Erythroblast (primary cell): ENCODE data around the gene MGAT2.

Source experiments
- DNase-seq, 2 experiments: peaks; one replicate each; lab custom pipeline; 2025; lab: John Stamatoyannopoulos, UW
- GATA1 ChIP-seq: IDR thresholded peaks from 2 replicates; pipeline ENCODE4 v1.6.1; 2011; ENCODE audit warnings: low read depth, mild to moderate bottlenecking, control low read depth, low read length, moderate library complexity
- POLR2A ChIP-seq: IDR thresholded peaks from 2 replicates; pipeline ENCODE4 v1.6.1; 2011; ENCODE audit warnings: mild to moderate bottlenecking, low read length

MGAT2 gene

DNA sequence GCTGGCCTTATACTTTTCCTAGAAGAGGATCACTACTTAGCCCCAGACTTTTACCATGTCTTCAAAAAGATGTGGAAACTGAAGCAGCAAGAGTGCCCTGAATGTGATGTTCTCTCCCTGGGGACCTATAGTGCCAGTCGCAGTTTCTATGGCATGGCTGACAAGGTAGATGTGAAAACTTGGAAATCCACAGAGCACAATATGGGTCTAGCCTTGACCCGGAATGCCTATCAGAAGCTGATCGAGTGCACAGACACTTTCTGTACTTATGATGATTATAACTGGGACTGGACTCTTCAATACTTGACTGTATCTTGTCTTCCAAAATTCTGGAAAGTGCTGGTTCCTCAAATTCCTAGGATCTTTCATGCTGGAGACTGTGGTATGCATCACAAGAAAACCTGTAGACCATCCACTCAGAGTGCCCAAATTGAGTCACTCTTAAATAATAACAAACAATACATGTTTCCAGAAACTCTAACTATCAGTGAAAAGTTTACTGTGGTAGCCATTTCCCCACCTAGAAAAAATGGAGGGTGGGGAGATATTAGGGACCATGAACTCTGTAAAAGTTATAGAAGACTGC lies 1.5 kb downstream of the MGAT2 start:
- TF ChIP-seq GATA1 (no peak), POLR2A (no peak)
- DNase-seq = no peak

DNA sequence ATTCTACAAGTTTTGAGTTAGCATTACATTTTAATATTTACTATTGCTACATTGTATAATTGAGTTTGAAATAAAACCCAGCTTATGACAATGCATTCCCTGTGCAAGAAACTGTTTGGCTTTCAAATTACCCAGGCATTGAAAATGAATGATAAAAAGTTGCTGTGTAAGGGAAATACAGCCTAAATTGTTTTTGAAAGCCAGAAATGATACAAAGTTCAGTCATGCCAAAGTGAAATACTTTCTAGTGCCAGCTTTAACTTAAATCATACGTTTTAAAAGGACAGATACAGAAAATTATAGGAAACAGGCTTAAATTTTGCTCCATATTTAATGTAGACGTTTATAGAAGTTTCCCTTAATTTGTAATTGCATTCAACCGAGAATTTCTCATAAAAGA lies 2.8 kb downstream of the MGAT2 start:
- TF ChIP-seq POLR2A = no peak
- TF ChIP-seq GATA1 = no peak
- DNase-seq = no peak

DNA sequence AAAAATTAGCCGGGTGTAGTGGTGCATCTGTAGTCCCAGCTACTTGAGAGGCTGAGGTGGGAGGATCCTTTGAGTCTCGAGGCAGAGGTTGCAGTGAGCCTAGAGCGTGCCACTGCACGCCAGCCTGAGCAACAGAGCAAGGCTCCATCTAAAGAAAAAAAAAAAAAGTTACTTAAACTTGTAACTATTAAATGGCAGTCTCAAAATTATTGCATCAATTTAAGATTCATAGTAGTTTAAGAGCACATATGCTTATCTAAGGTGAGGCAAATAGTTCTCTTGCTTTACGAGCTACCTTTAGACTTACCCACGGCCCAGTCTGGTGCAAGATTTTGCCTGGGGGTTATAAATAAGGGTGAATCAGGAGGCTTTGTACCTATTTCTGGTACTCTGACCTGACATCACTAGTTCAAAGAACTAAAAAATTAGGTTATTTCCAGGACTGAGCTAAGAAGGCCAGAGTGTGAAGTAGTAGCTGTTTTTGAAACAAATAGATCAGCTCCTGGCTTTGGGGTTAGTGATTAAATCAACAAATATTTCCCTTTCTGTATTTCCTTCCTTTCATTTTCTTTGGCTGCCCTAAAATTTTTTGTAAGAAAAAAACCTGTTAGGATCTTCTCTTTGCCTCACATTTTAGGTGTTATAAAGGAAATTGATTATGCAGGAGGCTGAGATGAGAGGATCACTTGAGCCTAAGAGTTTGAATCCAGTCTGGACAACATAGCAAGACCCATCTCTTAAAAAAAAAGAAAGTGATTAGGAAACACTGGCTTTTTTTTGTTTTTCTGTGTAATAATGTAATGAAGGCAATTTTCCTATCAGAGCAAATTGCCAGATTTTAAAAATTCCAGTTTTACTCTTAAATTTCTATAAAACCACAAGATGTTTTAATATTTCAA lies 3.6 kb downstream of the MGAT2 start:
- TF ChIP-seq POLR2A (no peak), GATA1 (no peak)
- no peak for DNase-seq

DNA sequence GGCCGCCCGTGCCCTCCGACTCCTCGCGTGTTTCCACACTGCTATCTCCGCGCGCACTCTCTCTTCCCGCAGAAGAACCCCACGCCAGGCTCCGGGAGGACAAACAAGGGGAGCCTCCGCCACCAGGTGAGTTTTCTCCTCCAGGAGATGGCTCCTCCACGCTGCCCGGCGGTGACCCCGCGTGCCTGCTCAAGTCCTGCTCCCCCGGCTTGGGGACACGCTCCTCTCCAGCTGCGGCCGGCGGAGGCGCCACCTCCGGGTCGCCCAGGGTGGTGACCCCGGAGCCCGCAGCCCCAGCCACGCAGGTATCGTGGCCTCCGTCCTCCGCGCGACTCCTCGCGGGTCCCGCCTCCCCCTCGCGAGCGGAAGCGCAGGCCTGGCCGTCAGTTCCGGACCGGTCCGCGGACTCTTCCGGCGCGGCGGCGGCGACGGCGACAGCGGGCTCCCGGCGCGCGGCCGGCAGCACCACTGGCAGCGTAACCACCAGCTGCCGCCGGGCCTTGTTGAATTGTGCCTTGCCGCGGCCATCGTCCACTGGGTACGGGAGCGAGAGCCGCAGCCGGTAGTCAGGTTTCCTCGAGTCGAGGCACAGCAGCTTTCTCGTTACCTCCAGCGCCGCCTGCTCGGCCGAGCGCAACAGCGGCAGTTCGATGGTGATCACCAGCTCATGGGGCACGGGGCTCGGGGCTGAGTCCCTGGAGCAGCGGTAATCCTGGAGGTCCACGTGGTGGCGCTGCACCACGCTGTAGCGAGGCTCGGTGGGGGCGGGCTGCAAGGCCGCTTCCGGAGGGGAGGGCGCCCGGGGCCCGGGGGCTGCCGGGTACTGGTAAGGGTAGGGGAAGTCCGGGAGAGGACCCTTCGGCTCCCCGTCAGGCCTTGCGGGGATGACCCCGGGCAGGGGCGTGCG lies 13.3 kb downstream of the MGAT2 start:
- peak; percentile 93 to 96 for DNase-seq
- TF ChIP-seq POLR2A = peak; percentile 92
- TF ChIP-seq GATA1 = no peak

DNA sequence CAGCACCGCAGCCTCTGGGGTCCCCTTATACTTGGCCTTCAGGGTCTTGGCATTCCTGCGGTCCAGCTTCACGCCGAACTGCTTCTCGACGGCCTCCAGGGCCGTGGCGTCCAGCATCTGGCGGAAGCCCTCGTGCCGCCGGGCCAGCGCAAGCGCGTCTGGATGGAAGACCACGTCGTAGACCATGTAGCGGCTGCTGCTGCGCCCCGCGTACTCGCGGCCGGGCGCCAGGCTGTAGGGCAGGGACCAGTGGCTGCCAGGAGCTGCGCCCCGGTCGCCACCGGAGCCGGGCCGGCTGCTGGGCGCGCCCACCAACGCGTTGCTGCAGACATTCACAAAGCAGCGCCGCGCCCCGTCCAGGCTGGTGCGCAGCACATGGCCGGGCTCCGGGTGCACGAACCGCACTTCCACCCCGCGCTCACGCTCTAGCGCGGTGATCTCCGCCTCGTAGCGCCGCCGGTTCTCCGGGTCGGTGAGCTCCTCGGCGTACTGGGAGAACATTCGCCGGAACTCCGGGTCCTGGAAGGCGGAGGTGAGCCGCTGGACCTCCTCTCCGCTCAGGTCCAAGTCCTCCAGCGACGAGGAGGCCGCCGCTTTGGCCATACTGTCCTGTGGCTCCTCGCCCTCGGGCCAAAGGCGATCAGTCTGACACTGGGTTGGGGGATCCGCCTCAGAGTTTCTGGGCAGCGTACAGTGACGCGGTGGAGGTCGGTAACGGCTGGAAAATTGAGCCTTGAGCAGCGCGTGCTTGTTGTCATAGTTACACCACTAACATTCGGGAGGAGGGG lies 14.1 kb downstream of the MGAT2 start, which contains the start of gene DNAAF2:
DNAAF2 (minus strand) TSS at position 698 of the 788 bp plus-strand sequence; CDS start at position 603, 95 bp downstream.
- no peak for TF ChIP-seq POLR2A
- no peak for TF ChIP-seq GATA1
- peak; percentile 83 to 87 for DNase-seq

DNA sequence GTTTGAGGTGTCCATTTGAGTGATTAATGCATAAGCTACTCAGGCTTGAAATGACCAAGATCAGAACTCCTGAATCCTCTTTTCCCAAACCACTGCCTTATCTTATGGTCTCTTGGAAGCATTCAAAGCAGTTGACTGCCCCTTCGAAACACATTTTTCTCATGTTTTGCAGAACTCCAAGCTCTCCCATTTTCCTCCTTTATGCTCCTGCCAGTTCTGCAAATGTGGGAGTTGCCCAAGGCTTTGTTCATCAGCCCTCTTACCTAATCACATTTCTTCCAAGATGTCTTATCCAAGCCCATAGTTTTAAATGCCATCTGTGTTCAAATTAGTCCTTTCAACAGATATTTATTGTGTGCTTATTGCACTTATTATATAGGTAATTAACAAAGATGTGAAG lies 16.3 kb downstream of the MGAT2 start:
- no peak for DNase-seq
- TF ChIP-seq POLR2A (no peak), GATA1 (no peak)

DNA sequence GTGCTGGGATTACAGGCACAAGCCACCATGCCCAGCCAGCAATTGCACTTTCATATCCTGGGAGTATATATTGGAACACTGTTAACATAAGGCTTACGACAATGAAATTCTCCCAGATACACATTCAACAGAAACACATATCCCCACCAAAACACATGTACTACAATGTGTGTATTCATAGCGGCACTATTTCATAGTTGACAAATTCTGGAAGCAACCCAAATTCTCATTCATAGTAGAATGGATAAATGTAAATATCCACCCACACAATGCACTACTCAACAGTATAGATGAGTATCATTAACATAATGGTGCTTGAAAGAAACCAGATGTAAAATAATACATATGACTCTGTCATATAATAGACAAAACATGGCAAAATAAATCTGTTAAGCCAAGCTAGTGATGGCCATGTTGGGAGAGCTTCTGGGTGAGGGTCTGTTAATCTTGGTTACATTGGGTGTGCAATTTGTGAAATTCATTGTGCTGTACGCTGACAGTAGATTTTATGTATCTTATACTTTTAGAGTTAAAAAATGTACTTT lies 17.0 kb downstream of the MGAT2 start:
- no peak for DNase-seq
- TF ChIP-seq GATA1 = no peak
- no peak for TF ChIP-seq POLR2A

DNA sequence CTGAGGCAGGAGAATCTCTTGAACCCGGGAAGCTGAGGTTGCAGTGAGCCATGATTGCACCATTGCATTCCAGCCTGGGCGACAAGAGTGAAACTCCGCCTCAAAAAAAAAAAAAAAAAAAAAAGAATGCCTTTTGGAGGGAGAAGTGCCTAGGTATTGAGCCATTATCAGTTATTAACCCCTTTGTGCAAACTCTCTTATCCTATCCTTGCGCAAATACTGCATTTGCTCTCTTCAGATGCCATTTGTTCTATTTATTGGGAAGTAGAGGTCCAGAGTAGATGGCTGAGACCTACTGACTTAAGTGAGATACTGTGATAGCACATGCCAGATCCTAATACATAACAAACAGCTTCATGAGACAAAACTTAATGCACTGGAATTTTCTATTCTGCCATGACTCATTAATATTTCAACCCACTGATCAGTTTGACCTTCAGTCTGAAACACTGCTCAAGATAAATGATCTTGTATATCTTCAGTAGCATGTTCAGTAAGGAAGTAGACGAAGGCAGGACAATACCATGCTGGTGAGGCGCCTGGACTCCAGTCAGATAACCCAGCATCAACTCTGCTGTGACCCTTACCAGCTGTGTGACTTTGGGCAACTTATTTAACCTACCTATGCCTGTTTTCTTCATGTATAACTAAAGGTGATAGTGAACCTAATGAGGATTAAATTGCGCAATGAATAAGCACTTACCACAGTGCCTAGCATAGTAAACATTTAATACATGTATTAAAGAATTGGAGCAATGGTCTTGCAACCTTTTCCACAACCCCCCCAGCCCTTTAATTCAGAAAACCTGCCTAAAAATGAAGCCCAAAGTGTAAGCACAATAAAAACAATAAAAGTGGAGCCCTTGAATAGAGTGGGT lies 20.2 kb downstream of the MGAT2 start:
- peak in 1 of 2 experiments; percentile 22 for DNase-seq
- TF ChIP-seq POLR2A = no peak
- TF ChIP-seq GATA1 = no peak

DNA sequence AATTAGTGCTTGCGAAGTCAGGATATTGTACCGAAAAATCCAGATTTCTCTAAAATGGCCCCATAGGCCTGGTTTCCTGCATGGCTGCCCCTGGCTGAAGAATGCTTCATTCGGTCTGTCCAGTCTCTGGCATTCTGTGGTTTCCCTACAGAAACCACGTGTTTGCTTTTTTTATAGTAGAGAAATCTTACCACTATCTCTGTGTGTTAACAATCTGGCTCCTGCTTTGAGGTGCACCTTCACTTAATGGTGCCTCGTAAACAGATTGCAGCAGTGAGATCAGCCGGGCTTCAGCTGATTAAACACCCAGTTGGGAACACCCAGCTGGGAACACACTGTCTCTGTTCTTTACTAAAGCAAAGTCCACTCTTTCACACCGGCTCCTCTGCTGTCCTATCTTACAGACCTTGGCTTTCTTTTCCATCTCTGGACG lies 21.1 kb downstream of the MGAT2 start:
- DNase-seq = no peak
- TF ChIP-seq POLR2A (no peak), GATA1 (no peak)

DNA sequence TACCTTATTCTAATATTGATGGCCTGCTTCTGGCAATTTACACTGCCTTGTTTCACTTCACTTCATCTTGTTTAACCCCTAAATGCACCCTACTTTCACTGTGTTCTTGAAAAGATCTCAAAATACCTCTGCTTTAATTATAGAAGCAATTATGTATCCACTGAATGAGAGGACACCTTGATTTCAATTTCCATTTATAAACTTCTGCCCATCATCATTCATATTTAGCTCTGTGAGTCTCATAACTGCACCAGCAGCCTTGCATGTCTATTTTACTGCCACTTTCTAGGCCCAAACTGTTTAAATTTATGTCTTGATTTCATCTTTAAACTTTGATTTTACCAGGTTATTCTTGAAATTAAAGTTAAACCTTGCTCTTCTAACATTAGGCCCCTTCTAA lies 21.6 kb downstream of the MGAT2 start:
- DNase-seq = no peak
- no peak for TF ChIP-seq GATA1
- no peak for TF ChIP-seq POLR2A

DNA sequence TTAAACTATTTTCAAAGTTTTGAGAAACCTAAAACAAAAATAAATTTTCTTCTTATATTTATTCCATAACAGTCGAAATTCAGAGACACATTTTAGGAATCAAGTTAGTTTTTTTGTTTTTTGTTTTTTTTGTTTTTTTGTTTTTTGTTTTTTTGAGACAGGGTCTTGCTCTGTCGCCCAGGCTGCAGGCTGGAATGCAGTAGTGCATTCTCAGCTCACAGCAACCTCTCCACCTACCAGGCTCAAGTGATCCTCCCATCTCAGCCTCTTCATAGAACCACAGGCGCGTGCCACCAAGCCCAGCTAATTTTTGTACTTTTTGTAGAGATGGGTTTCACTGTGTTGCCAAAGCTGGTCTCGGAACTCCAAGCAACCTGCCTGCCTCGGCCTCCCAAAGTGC lies 32.9 kb downstream of the MGAT2 start:
- TF ChIP-seq POLR2A (no peak), GATA1 (no peak)
- DNase-seq = no peak
